ENCODE measurements around the gene SEC14L1. TPM values are rescaled to one million over a fixed set of nuclear protein-coding genes. Genes with fewer than 3 reads are reported as not detected.
"Not testable (repeated sequence)": the region's sequence is repeated elsewhere in the genome, so short reads cannot be mapped to it uniquely, and the experiment has no call there.

The SEC14L1 gene
- polyA plus RNA-seq, 1 donor: 28.7 TPM

DNA sequence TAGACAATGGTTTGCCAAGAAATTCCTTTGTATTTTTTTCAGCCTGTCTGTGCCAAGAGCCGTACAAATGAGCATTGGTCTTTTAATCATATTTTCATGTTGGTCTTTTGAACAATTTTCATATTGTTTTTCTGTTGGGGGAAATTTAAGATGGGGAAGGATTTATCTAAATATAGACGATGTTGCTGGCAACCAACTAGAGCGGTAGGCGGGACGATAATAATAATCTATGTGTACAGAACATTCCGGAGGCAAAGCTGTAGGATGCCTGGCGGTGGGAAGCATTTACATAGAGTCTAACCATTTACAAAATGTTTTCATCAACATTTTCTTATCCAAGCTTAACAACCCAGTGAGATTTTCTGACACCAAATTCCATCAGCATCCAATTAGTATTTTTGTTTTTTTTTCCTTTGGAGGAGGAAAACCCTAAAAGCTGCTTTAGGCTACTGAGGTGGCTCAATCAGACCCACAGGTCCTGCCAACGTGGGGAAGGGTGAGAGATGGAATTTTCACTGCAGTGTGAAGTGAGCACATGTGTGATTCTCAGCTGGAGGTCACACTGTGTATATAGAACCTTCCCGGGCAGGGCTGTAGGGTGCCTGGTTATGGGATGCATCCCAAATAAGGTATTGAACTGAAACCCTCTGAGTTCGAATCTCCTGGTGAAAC is 11.7 kb upstream of the SEC14L1 start:
- no peak overlapping the region for H3K27ac ChIP-seq (ENCODE audit: low read length)
- H3K4me3 ChIP-seq (ENCODE audit: low read length): no peak overlapping the region
- H3K36me3 ChIP-seq (ENCODE audit: control insufficient read depth, insufficient read depth, low read length): no peaks in the 10 kb centered on the region
- H3K4me1 ChIP-seq (ENCODE audit: control insufficient read depth, insufficient read depth, low read length): peaks cover 4% of the 10 kb centered on the region
- 80% methylated on average over 2 of the region's 10 CpGs for WGBS (ENCODE audit: insufficient coverage, low lambda C conversion rate)
- no peaks in the 10 kb centered on the region for H3K27me3 ChIP-seq (ENCODE audit: control insufficient read depth, insufficient read depth, low read length)
- no peak for DNase-seq
- H3K9me3 ChIP-seq (ENCODE audit: control insufficient read depth, low read depth, low read length): no peaks in the 10 kb centered on the region

DNA sequence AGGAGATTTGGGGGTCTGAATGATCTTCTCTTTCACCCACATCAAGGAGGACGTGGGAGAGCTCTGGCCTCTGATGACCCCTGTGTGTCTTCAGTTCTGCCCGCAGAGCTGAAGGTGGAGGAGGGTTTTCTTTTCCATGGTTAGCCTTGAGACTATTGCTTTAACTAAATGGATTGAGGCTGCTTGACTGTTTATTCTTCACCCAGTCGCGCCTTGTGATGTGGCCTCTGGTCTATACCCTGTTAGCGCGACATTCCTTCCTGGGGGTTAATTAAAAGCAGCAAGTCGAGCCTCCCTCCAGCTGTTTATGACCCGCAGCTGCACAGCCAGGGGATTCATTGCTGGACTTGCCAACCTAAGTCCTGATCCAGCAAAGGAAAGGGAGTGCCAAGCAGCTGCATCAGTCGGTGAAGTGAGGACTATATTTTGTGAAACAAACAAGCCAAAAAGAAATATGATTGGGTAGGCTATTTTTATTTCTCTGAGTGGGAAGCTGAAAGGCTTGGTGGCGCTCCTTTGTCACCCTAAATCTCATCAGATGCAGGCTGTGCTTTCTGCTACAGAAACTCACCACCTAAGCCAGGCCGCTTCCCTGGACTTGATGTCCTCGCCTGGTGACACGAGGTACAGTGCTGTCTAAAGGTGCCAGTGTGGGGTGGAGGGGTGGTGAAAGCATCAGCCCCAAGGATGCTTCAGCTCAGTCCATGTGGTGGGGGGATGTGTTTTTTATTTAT is 11.0 kb upstream of the SEC14L1 start:
- Histone ChIP-seq H3K27me3 (ENCODE audit: control insufficient read depth, insufficient read depth, low read length) (no peaks in the 10 kb centered on the region), H3K36me3 (ENCODE audit: control insufficient read depth, insufficient read depth, low read length) (no peaks in the 10 kb centered on the region), H3K9me3 (ENCODE audit: control insufficient read depth, low read depth, low read length) (no peaks in the 10 kb centered on the region), H3K4me1 (ENCODE audit: control insufficient read depth, insufficient read depth, low read length) (peaks cover 4% of the 10 kb centered on the region), H3K27ac (ENCODE audit: low read length) (no peak overlapping the region), H3K4me3 (ENCODE audit: low read length) (no peak overlapping the region)
- no CpG with 5 or more reads among the region's 13 CpGs for WGBS (ENCODE audit: insufficient coverage, low lambda C conversion rate)
- DNase-seq: no peak

DNA sequence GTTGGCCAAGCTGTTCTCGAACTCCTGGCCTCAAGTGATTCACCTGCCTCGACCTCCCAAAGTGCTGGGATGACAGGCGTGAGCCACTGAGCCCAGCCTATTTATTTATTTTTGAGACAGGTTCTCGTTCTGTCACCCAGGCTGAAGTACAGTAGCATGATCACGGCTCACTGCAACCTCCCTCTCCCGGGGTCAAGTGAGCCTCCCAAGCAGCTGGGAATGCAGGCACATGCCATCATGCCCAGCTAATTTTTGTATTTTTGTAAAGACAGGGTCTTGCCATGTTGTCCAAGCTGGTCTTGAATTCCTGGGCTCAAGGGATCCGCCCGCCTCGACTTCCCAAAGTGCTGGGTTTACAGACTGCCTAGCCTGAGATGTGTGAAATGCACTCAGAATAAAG is 10.2 kb upstream of the SEC14L1 start:
- Histone ChIP-seq H3K27me3 (ENCODE audit: control insufficient read depth, insufficient read depth, low read length) (no peaks in the 10 kb centered on the region), H3K36me3 (ENCODE audit: control insufficient read depth, insufficient read depth, low read length) (no peaks in the 10 kb centered on the region), H3K9me3 (ENCODE audit: control insufficient read depth, low read depth, low read length) (no peaks in the 10 kb centered on the region), H3K27ac (ENCODE audit: low read length) (no peak overlapping the region), H3K4me3 (ENCODE audit: low read length) (no peak overlapping the region), H3K4me1 (ENCODE audit: control insufficient read depth, insufficient read depth, low read length) (peaks cover 4% of the 10 kb centered on the region)
- DNase-seq: no peak
- WGBS (ENCODE audit: insufficient coverage, low lambda C conversion rate): no CpG with 5 or more reads among the region's 9 CpGs

DNA sequence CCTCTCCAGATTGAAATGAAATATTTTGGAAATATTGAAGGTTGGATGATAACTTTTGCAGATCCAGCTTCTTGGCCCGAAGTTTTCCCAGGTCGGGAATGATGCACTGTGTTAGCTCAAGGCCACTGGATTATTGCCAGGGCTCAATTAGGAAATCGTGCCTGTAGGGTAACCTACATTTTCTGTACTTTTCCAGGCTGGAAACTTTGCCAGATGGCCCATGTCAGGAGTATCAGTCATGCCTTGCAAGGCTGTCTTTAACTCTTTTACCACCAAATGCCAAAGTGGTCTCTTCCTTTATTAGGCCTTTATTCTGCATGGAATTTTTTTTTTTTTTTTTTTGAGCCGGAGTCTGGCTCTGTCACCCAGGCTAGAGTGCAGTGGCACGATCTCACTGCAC is 8.9 kb upstream of the SEC14L1 start:
- Histone ChIP-seq H3K4me1 (ENCODE audit: control insufficient read depth, insufficient read depth, low read length) (peaks cover 4% of the 10 kb centered on the region), H3K27me3 (ENCODE audit: control insufficient read depth, insufficient read depth, low read length) (no peaks in the 10 kb centered on the region), H3K36me3 (ENCODE audit: control insufficient read depth, insufficient read depth, low read length) (no peaks in the 10 kb centered on the region), H3K9me3 (ENCODE audit: control insufficient read depth, low read depth, low read length) (no peaks in the 10 kb centered on the region), H3K27ac (ENCODE audit: low read length) (no peak overlapping the region), H3K4me3 (ENCODE audit: low read length) (no peak overlapping the region)
- WGBS (ENCODE audit: insufficient coverage, low lambda C conversion rate): no CpG with 5 or more reads among the region's 5 CpGs
- DNase-seq: no peak

- no peak overlapping the region for H3K27ac ChIP-seq (ENCODE audit: low read length)
- WGBS (ENCODE audit: insufficient coverage, low lambda C conversion rate): no CpG with 5 or more reads among the region's 9 CpGs
These were observed 8.2 kb upstream of the SEC14L1 start for GRCh38 chr17:77132411-77133086.

GRCh38 chr17:77133087-77133638 is 7.6 kb upstream of the SEC14L1 start:
- no CpG with 5 or more reads among the region's 15 CpGs for WGBS (ENCODE audit: insufficient coverage, low lambda C conversion rate)

More at GRCh38 chr17:77132411-77133086, 8.2 kb upstream of the SEC14L1 start:
- no peaks in the 10 kb centered on the region for H3K36me3 ChIP-seq (ENCODE audit: control insufficient read depth, insufficient read depth, low read length)
- H3K27me3 ChIP-seq (ENCODE audit: control insufficient read depth, insufficient read depth, low read length): no peaks in the 10 kb centered on the region
- H3K9me3 ChIP-seq (ENCODE audit: control insufficient read depth, low read depth, low read length): no peaks in the 10 kb centered on the region
- peaks cover 4% of the 10 kb centered on the region for H3K4me1 ChIP-seq (ENCODE audit: control insufficient read depth, insufficient read depth, low read length)
- no peak overlapping the region for H3K4me3 ChIP-seq (ENCODE audit: low read length)
- DNase-seq: no peak

DNA sequence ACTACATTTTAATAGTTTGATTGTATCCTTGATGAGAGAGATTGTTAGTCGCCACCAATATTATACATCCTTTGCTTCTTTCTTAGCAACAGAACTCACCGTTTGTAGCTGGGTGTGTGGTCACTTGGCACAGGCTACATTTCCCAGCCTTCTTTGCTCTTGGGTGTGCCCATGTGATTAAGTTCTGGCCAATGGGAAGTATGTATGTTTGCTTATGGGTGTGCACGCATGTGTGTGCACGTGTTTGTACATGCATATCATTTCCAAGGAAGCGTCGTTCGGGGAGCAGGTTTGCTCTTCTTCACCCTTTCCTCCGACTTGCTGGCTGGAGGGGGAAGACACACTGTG is 4.4 kb upstream of the SEC14L1 start:
- no peak overlapping the region for H3K4me3 ChIP-seq (ENCODE audit: low read length)
- no peak overlapping the region for H3K27ac ChIP-seq (ENCODE audit: low read length)
- WGBS (ENCODE audit: insufficient coverage, low lambda C conversion rate): 92% methylated on average over 2 of the region's 8 CpGs
- H3K27me3 ChIP-seq (ENCODE audit: control insufficient read depth, insufficient read depth, low read length): no peaks in the 10 kb centered on the region
- DNase-seq: no peak
- no peaks in the 10 kb centered on the region for H3K36me3 ChIP-seq (ENCODE audit: control insufficient read depth, insufficient read depth, low read length)
- peaks cover 5% of the 10 kb centered on the region for H3K4me1 ChIP-seq (ENCODE audit: control insufficient read depth, insufficient read depth, low read length)
- H3K9me3 ChIP-seq (ENCODE audit: control insufficient read depth, low read depth, low read length): no peaks in the 10 kb centered on the region

More at GRCh38 chr17:77133087-77133638, 7.6 kb upstream of the SEC14L1 start:
- Histone ChIP-seq H3K4me1 (ENCODE audit: control insufficient read depth, insufficient read depth, low read length) (peaks cover 4% of the 10 kb centered on the region), H3K4me3 (ENCODE audit: low read length) (no peak overlapping the region), H3K27ac (ENCODE audit: low read length) (no peak overlapping the region), H3K36me3 (ENCODE audit: control insufficient read depth, insufficient read depth, low read length) (no peaks in the 10 kb centered on the region), H3K27me3 (ENCODE audit: control insufficient read depth, insufficient read depth, low read length) (no peaks in the 10 kb centered on the region), H3K9me3 (ENCODE audit: control insufficient read depth, low read depth, low read length) (no peaks in the 10 kb centered on the region)
- DNase-seq: no peak

DNA sequence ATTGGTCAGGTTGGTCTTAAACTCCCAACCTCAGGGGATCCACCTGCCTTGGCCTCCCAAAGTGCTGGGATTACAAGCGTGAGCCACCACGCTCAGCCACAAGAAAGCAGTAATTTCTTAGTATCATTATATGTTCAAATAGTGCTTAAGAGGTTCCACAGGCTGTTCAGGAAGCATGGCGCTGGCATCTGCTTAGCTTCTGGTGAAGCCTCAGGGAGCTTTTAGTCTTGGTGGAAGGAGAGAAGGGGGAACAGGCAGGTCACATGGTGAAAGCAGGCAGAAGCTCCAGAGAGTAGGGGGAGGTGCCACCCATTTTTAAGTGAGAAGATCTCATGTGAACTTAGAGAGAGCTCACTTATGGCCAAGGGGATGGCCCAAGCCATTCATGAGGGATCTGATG is 3.7 kb upstream of the SEC14L1 start:
- no CpG with 5 or more reads among the region's 3 CpGs for WGBS (ENCODE audit: insufficient coverage, low lambda C conversion rate)

GRCh38 chr17:77137886-77138285 is 2.9 kb upstream of the SEC14L1 start:
- not testable (repeated sequence) for H3K27ac ChIP-seq (ENCODE audit: low read length); H3K9me3 ChIP-seq (ENCODE audit: control insufficient read depth, low read depth, low read length); H3K4me1 ChIP-seq (ENCODE audit: control insufficient read depth, insufficient read depth, low read length); H3K27me3 ChIP-seq (ENCODE audit: control insufficient read depth, insufficient read depth, low read length); H3K4me3 ChIP-seq (ENCODE audit: low read length); H3K36me3 ChIP-seq (ENCODE audit: control insufficient read depth, insufficient read depth, low read length); DNase-seq
- no CpG with 5 or more reads among the region's 3 CpGs for WGBS (ENCODE audit: insufficient coverage, low lambda C conversion rate)

More for the DNA sequence above, 3.7 kb upstream of the SEC14L1 start:
- Histone ChIP-seq H3K9me3 (ENCODE audit: control insufficient read depth, low read depth, low read length) (no peaks in the 10 kb centered on the region), H3K36me3 (ENCODE audit: control insufficient read depth, insufficient read depth, low read length) (no peaks in the 10 kb centered on the region), H3K27ac (ENCODE audit: low read length) (no peak overlapping the region), H3K27me3 (ENCODE audit: control insufficient read depth, insufficient read depth, low read length) (no peaks in the 10 kb centered on the region), H3K4me1 (ENCODE audit: control insufficient read depth, insufficient read depth, low read length) (peaks cover 8% of the 10 kb centered on the region), H3K4me3 (ENCODE audit: low read length) (no peak overlapping the region)
- no peak for DNase-seq

DNA sequence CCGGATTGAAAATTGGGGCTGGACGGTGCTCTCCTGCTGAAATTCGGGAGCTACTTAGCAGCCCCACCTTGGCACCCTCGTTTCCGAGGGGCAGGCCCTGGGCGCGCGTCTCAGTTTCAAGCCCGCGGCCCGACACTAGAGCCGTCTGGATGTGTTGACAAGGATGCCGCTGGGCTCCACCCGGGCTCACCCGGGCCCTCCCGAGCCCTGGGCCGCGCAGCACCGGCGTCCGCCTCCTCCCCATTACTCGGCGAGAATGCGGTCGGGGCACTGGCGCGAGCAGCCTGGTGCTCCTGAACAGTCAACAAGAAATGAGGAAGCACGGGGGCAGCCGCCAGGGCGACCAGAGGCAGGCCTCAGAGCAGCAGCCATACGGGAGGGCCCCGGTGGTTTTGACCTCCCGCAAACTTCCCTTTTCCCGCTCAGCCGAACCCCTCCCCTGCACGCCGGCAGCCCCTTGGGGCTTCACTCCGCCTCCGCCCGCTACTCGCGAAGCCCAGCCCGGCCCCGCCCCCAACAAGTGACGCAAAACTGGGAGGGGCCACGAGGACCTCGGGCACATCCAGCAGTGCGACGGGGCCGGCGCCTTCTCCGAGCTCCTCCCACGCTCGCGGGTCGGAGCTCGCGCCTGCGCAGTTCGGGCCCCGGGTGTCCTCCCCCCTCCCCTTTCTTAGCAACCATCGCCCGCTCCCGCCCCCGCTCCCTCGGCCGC is 447 bp upstream of the SEC14L1 start:
- peaks cover 7% of the 10 kb centered on the region for H3K36me3 ChIP-seq (ENCODE audit: control insufficient read depth, insufficient read depth, low read length)
- no CpG with 5 or more reads among the region's 67 CpGs for WGBS (ENCODE audit: insufficient coverage, low lambda C conversion rate)
- H3K4me1 ChIP-seq (ENCODE audit: control insufficient read depth, insufficient read depth, low read length): peaks cover 8% of the 10 kb centered on the region
- DNase-seq: peak; percentile 99
- no peaks in the 10 kb centered on the region for H3K9me3 ChIP-seq (ENCODE audit: control insufficient read depth, low read depth, low read length)
- H3K27ac ChIP-seq (ENCODE audit: low read length): peak overlapping the region; percentile 83
- peak overlapping the region; percentile 69 for H3K4me3 ChIP-seq (ENCODE audit: low read length)
- no peaks in the 10 kb centered on the region for H3K27me3 ChIP-seq (ENCODE audit: control insufficient read depth, insufficient read depth, low read length)
